GM19035 (cell line): ENCODE data around the gene GLRA1.
A peak's percentile ranks its signal among the peaks of the same experiment; 100 is the strongest.
"Not testable (repeated sequence)": the region's sequence is repeated elsewhere in the genome, so short reads cannot be mapped to it uniquely, and the experiment has no call there.

Experiments used
- ATAC-seq: cut with Tn5 transposase; IDR thresholded peaks from one replicate; pipeline ENCODE4 v1.9.1; 2021; ENCODE audit not compliant: unreplicated experiment

GLRA1 gene

DNA sequence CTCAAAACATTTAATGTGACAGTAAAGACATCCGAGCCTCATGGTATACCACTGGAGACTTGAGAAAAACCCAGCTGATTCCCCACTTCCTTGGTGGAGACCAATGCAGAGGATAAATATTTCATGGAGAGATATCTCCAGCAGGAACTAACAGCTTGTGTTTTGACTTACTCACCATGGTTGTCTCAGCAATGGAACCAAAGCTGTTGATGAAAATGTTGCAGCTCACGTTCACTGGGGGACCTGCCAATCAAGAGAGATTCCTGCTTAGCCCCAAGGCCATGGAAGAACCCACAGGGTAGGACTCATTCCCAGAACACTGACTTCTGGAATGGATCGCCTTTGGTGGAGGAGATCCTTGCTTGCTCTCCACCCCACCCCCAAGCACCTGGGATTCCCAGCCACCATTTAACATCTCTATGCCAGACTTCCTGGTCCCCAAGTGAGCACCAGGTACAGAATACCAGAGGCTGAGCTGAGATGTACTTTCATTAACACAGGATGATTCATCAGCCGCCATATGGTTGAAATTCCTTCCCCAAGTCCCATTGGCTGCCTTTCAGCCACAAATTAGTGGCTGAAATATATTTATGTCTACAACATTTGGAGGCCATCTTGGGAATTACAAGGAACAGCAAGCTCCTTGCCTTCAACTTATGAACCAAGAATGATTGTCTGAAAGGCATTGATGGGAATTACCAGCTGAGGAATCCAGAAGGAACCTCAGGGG is 37.9 kb downstream of the GLRA1 start:
- no peak for ATAC-seq

DNA sequence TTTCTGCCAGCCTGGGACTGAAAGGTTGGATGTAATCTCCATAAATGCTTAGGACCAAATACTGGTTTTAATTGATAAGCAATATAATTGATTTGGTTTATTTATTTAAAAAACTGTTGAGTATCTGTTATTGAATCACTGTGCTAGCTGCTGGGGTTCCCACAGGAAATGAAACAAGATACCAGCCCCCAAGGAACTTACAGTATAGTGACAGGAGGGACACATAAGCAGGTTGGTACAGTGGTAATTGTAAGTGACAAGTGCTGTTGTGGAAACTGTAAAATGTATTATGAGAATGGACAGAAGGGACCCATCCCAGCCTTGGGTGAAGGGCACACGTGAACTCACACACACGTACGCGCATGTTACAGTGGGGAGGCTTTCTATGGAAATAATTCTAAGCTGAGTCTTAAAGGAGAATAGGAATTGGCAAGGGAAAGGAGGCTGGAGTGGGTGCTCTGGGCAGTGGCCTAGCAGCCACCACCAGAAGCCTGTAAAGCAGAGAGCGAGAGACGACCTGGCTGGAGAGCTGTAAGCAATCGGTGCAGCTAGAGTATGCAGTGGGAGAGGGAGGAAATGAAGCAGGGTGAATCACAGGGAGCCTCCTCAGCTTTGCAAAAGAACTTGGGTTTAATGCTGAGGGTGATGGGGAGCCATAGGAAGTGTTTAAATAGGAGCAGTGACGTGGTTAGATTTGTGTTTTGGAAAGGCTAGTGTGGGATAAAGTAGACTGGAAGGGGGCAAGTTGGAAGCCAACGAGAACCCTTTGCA is 39.3 kb downstream of the GLRA1 start:
- no peak for ATAC-seq

DNA sequence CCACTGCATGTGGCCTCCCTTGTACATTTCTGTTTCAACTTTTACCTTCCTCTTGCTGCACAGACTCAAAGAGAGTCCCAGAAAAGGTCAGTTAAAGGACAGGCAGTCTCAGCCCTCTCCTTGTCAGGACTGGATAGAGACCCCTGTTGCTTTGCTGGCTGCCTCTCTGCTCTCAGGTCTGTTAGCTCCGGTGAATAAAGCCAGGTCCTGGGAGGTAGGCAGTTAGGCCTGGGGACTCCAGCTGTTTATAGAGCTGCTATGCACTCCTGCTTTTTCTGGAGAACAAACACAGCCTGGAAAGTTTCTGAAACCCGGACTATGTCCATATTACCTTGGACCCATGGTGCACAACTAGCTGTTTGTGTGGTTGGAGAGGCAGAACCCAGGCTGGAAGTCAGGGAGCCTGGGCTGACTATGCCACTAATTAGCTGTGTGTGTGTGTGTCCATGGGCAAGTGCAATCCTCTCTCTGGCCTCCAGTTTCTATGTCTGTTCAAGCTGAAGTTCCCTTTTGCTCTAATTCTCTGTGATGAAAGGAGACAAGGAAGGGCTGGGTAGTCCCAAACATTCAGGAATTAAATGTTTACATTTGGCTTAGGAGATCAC is 42.9 kb downstream of the GLRA1 start:
- ATAC-seq: no peak

DNA sequence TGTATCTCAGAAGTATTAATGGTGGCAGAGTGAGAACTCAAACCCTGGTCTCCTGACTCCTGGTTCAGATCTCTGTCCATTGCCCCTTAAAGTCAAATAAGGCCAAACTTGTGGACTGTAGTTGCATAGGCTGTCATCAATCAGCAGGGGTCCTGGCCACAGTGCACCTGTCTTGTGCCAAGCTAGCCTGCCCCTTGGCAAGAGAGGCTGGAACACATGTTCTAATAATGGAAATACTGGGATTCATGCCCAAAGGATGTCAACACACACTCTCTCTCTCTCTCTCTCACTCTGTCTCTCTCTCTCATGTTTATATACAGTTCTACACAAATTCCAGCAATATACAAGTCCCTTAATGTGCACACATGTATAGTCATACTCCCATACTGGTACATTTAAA is 44.3 kb downstream of the GLRA1 start:
- ATAC-seq: no peak

- ATAC-seq: no peak
These were observed 51.0 kb downstream of the GLRA1 start for GRCh38 chr5:151873701-151874100.

- ATAC-seq: no peak
These were observed 52.0 kb downstream of the GLRA1 start for GRCh38 chr5:151872701-151873100.

DNA sequence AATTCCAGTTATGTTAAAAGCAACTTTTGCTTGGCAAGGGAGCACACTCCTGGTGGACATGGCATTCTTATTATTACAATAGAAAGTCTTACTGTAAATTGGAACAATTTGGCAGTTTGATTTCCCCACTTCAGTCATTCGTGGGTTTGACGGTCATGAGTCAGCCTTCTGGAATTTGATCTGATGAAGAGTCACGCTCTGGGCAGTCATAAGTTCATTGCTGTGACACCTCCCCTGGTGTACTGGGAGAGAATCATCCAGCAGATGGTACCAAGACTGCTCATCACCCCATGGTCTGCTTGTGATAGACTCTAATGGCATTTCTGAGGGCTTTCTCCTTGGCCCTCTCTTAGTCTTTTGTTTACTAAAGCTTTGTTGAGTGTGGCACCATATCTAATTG is 53.8 kb downstream of the GLRA1 start:
- ATAC-seq: no peak

DNA sequence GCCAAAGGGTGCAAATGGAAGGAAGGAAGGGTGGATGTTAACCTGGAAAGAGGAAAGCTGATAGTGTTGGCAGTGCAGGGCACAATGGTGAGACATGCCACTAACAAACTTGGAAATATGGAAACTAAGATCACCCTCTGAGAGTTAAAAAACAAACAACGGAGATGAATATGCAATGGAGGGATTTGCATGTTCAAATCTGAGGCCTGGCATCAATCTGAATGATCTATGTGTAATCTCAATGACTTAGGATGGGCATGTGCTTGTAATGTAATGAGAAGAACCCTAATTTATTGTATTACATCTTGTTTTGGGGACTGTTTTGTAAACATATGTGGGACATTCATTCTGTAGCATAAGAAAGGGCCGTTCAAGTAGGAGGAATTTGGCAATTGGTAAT is 54.4 kb downstream of the GLRA1 start:
- ATAC-seq: no peak

- ATAC-seq: no peak
These were observed 54.8 kb downstream of the GLRA1 start for GRCh38 chr5:151869843-151870242.

GRCh38 chr5:151868451-151868850 is 56.2 kb downstream of the GLRA1 start:
- no peak for ATAC-seq

DNA sequence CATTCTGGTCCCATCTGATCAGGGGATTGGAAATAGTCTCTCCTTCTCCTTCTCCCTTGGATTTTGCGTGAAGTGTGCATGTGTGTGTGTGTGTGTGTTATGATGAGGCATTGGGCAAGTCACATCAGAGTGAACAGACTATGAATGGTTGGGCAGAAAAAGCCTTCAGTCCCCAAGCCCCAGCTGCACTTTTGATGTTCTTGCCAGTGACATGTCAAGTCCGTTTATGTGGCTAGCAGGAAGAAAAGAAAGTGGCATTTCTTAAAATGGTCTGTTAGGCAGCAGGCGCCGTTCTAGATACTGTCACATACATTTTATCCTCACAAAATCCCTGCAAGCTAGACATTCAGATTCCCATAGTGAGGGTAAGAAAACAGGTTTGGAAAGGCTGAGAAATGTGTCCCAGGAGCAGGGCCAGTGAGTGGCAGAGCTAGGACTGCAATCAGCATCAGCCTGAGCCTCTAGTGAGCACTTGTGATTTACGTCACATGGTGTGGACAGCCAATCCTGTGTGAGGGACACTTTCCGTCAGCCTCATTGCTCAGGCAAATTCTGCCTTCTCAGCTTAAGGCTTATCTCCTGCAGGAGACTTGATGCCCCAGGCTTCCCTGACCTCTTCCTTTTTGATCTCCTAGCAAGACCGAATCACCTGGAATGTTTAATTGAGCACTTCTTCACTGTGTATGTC is 60.4 kb downstream of the GLRA1 start:
- no peak for ATAC-seq

GRCh38 chr5:151863566-151863965 is 61.1 kb downstream of the GLRA1 start:
- ATAC-seq: no peak

GRCh38 chr5:151862811-151863472 is 61.7 kb downstream of the GLRA1 start:
- no peak for ATAC-seq

- ATAC-seq: not testable (repeated sequence)
These were observed 63.8 kb downstream of the GLRA1 start for GRCh38 chr5:151860867-151861266.

DNA sequence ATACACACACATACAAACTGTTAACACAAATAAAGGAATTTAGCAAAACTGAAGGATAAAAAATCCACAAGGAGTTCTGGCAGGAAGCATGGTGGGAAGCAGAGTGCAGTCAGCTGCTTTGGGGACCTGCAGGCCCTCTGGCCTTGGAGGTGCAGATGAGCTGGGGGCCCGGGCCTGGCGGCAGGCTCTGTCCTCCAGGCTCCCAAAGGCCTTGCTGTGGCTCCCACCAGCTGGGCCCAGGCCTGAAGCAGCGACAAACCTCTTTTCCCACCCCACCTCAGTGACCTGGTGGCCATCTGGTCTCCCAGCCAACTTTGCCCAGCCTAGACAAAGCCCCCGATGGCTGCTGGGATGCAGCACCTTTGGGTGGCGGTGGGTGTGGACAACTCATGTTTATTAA is 67.8 kb downstream of the GLRA1 start:
- ATAC-seq: no peak

DNA sequence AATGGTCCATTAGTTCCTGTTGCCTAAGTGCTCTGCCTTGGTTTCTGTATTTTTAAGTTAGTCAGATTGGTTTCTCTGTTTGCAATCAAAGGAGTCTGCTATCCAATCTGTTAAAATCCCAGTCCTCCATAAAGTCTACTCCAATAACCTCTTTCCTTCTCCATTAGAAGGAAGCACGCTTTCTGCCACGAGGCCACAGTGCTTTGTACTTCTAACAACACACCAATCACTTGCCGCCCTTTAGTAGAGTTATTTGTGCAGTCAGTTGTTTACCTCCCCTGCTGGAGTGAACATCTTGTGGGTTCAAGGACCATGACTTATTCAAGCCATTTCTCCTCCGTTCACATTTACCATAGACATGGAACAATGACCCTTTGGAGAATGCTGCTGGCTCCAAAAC is 69.0 kb downstream of the GLRA1 start:
- ATAC-seq: no peak

DNA sequence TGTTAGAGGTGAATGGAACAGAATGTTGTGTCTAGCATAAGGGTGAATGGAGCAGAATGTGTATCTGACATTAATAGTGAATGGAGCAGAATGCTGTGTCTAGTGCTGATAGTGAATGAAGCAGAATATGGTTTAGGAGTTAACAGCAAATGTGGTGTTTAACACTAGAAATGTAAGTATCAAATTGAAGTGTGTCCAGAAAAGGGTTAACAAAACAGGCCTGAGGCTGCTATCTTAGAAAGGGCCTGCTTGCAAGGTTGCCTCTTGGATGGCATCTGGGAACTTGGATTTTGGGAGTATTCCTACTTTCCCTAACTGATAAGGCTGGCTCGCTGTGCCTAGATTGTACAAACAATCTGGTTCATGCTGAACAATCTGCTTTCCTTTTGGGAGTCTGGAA is 76.8 kb downstream of the GLRA1 start:
- no peak for ATAC-seq

DNA sequence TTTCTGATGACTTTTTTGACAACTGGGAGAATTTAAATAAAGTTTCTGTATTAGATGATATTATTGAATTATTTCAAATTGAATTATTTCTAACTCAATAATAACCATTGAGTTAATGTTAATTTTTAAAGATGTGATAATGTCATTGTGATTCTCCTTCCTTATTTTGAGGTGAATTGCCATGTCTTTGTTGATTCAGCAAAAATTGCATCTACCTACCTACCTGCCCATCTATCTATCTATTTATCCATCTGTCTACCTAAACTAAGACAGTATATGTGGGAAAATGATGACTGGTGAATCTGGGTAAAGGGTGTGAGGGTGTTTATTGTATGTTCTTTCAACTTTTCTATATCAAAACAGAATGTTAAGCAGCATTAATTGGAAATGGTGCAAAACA is 77.9 kb downstream of the GLRA1 start:
- ATAC-seq: no peak

GRCh38 chr5:151832843-151833242 is 91.8 kb downstream of the GLRA1 start:
- not testable (repeated sequence) for ATAC-seq

- ATAC-seq: no peak
These were observed 95.3 kb downstream of the GLRA1 start for GRCh38 chr5:151829370-151829769.

DNA sequence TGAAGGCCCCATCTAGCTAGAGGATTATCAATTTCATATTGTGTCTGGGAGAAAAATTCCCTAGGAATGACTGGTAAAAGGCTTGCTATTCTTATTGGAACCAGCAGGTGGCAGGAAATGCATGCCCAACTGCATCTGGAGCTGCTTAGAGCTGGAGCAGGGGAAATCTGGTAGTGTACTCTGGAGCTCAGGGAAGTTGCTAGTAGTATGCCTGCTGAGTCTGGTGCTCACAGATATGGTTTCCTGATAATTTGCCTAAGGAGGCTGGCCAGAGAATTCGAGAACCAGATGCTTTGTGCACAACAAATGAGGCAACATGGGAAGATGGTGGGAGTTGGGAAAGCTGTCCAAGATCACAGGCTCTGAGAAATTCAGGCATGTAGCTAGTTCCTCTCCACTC is 99.2 kb downstream of the GLRA1 start:
- peak; percentile 62 for ATAC-seq
